GM21447 (cell line): ENCODE results near the gene KCNC3.

Source experiments
- ATAC-seq: cut with Tn5 transposase; IDR thresholded peaks from one replicate; pipeline ENCODE4 v1.9.1; 2021; ENCODE audit not compliant: unreplicated experiment

KCNC3 gene

GRCh38 chr19:50328224-50328872 is 829 bp downstream of the KCNC3 start:
- no peak for ATAC-seq

GRCh38 chr19:50327461-50328223 is 1.5 kb downstream of the KCNC3 start:
- no peak for ATAC-seq

GRCh38 chr19:50327013-50327412 is 2.2 kb downstream of the KCNC3 start:
- no peak for ATAC-seq

- no peak for ATAC-seq
Measured at GRCh38 chr19:50326101-50326664, 3.0 kb downstream of the KCNC3 start.

GRCh38 chr19:50325310-50326100 is 3.7 kb downstream of the KCNC3 start:
- ATAC-seq: no peak

GRCh38 chr19:50324331-50324730 is 4.8 kb downstream of the KCNC3 start:
- no peak for ATAC-seq

GRCh38 chr19:50323782-50324133 is 5.4 kb downstream of the KCNC3 start:
- ATAC-seq: no peak

GRCh38 chr19:50322931-50323781 is 6.0 kb downstream of the KCNC3 start:
- ATAC-seq: no peak

- ATAC-seq: no peak
Measured at GRCh38 chr19:50322234-50322633, 6.9 kb downstream of the KCNC3 start.

GRCh38 chr19:50321831-50322230 is 7.3 kb downstream of the KCNC3 start:
- ATAC-seq: no peak

- ATAC-seq: no peak
Measured at GRCh38 chr19:50320596-50320995, 8.6 kb downstream of the KCNC3 start.

GRCh38 chr19:50320051-50320450 is 9.1 kb downstream of the KCNC3 start:
- no peak for ATAC-seq

- ATAC-seq: no peak
Measured at GRCh38 chr19:50319156-50319555, 10.0 kb downstream of the KCNC3 start.

- ATAC-seq: no peak
Measured at GRCh38 chr19:50318438-50318837, 10.7 kb downstream of the KCNC3 start.

GRCh38 chr19:50317115-50317514 is 12.1 kb downstream of the KCNC3 start:
- no peak for ATAC-seq

GRCh38 chr19:50315773-50316448 is 13.3 kb downstream of the KCNC3 start:
- ATAC-seq: no peak

GRCh38 chr19:50314724-50315708 is 14.2 kb downstream of the KCNC3 start:
- ATAC-seq: no peak

- no peak for ATAC-seq
Measured at GRCh38 chr19:50313812-50314536, 15.2 kb downstream of the KCNC3 start.
